Gastrocnemius medialis (tissue), 4 donors: ENCODE results near the gene TTLL9. TPM values are rescaled to one million over a fixed set of nuclear protein-coding genes. Genes with fewer than 3 reads are reported as not detected.

Source experiments
- ATAC-seq, 2 donors: fragments of 150-250 bp; one replicate each; pipeline ENCODE4 v1.9.1; 2016
- DNase-seq, 2 donors: peaks; one replicate each; pipeline ENCODE4 v3.0.0-alpha.2; 2019
- H3K27ac ChIP-seq, 4 donors: fragments of 200-600 bp; sonication (generic); 1 replicate in 1 of 4; 2 replicates in 3 of 4; pipeline ENCODE4 v1.5.1; 2016 to 2018; ENCODE audit warnings: mild to moderate bottlenecking in 2 of 4, moderate library complexity in 1 of 4
- H3K27me3 ChIP-seq, 3 donors: fragments of 200-600 bp; sonication (generic) in 2 of 3; 1 replicate in 1 of 3; 2 replicates in 2 of 3; pipeline versions ENCODE4 v1.5.1 to v1.6.0; 2016 to 2019; ENCODE audit warnings: mild to moderate bottlenecking in 1 of 3, moderate library complexity in 1 of 3
- H3K36me3 ChIP-seq, 2 donors: fragments of 200-600 bp; sonication (generic) in 1 of 2; one replicate each; pipeline ENCODE4 v1.5.1; 2017 to 2018
- H3K4me1 ChIP-seq, 2 donors: fragments of 200-600 bp; sonication (generic) in 1 of 2; one replicate each; pipeline ENCODE4 v1.5.1; 2016 to 2017; ENCODE audit warnings: mild to moderate bottlenecking in 2 of 2
- H3K4me3 ChIP-seq, 4 donors: fragments of 200-600 bp; sonication (generic) in 3 of 4; 1 replicate in 1 of 4; 2 replicates in 3 of 4; pipeline ENCODE4 v1.5.1; 2016 to 2019; ENCODE audit warnings: mild to moderate bottlenecking in 2 of 4
- H3K9me3 ChIP-seq, 3 donors: fragments of 200-600 bp; sonication (generic) in 2 of 3; 1 replicate in 1 of 3; 2 replicates in 2 of 3; pipeline ENCODE4 v1.5.1; 2016 to 2019
- CTCF ChIP-seq, 5 experiments: fragments of 450-650 bp in 3 of 5; fragments of 200-600 bp in 2 of 5; sonication (generic) in 2 of 5; IDR thresholded peaks in 4 of 5; conservative IDR thresholded peaks in 1 of 5; 1 replicate in 4 of 5; 2 replicates in 1 of 5; pipeline ENCODE4 v1.5.1; 2016 to 2019; ENCODE audit warnings: antibody characterized with exemption in 5 of 5, mild to moderate bottlenecking in 3 of 5, moderate library complexity in 3 of 5
- POLR2A ChIP-seq, 2 donors: fragments of 450-650 bp; IDR thresholded peaks; one replicate each; pipeline ENCODE4 v1.6.1; 2017; ENCODE audit warnings: antibody characterized with exemption in 2 of 2, mild to moderate bottlenecking in 2 of 2, moderate library complexity in 2 of 2
- in situ Hi-C, 4 donors: fragments of 200-750 bp; cut with MboI; loops; one replicate each; pipeline versions ENCODE4 v1.15.0 to v1.8.0; 2017; ENCODE audit warnings: low sequenced_read_pairs in 4 of 4
- intact Hi-C: fragments of 100-400 bp; cut with DNase I; formaldehyde crosslinking; loops from one replicate; pipeline ENCODE4 v1.15.1; 2023; ENCODE audit warnings: low total_unique reads
- total RNA-seq, 4 donors: library from RNA; depleted of rRNA; stranded (reverse); fragments of >200 nt; gene quantifications; one replicate each; pipeline versions ENCODE4 v1.1.0 to v1.2.3, GENCODE V29; 2016

Gene TTLL9
- total RNA-seq, 4 donors from 2014 or later = not detected

- no peak for DNase-seq
- H3K4me1 ChIP-seq = no peaks in the 10 kb centered on the region
- no peaks in the 10 kb centered on the region for H3K36me3 ChIP-seq
- TF ChIP-seq POLR2A (IDR thresholded peaks at IDR 0.05) = no peak
- TF ChIP-seq CTCF (IDR thresholded peaks at IDR 0.05 in 4 of 5, conservative IDR thresholded peaks at IDR 0.05 in 1 of 5) = no peak
- peaks cover 14 to 21% (median 20%) of the 10 kb centered on the region in 3 donors for H3K27me3 ChIP-seq
- no peaks in the 10 kb centered on the region for H3K9me3 ChIP-seq
- intact Hi-C loops = no loop called here
- no peak overlapping the region for H3K27ac ChIP-seq
- no peak for ATAC-seq
- in situ Hi-C loops = no loop called here
- no peak overlapping the region for H3K4me3 ChIP-seq
Observed at GRCh38 chr20:31963889-31964288, 93.5 kb downstream of the TTLL9 start.

GRCh38 chr20:31966991-31967655, 96.7 kb downstream of the TTLL9 start:
- no peaks in the 10 kb centered on the region for H3K36me3 ChIP-seq
- DNase-seq (no peak), ATAC-seq (no peak)
- H3K4me3 ChIP-seq = no peak overlapping the region
- TF ChIP-seq CTCF (IDR thresholded peaks at IDR 0.05 in 4 of 5, conservative IDR thresholded peaks at IDR 0.05 in 1 of 5) (no peak), POLR2A (IDR thresholded peaks at IDR 0.05) (no peak)
- in situ Hi-C loops = no loop called here
- intact Hi-C loops = no loop called here
- no peaks in the 10 kb centered on the region for H3K4me1 ChIP-seq
- H3K9me3 ChIP-seq = no peaks in the 10 kb centered on the region
- peaks cover 19 to 21% (median 20%) of the 10 kb centered on the region in 3 donors for H3K27me3 ChIP-seq
- H3K27ac ChIP-seq = no peak overlapping the region

- H3K4me1 ChIP-seq = no peaks in the 10 kb centered on the region
- no peaks in the 10 kb centered on the region for H3K36me3 ChIP-seq
- DNase-seq (no peak), ATAC-seq (no peak)
- intact Hi-C loops (no loop called here), in situ Hi-C loops (no loop called here)
- H3K9me3 ChIP-seq = no peaks in the 10 kb centered on the region
- no peak within 1 kb of the TSS for H3K4me3 ChIP-seq
- TF ChIP-seq POLR2A (IDR thresholded peaks at IDR 0.05) = no peak
- TF ChIP-seq CTCF (IDR thresholded peaks at IDR 0.05 in 4 of 5, conservative IDR thresholded peaks at IDR 0.05 in 1 of 5) = no peak
- no peak within 1 kb of the TSS for H3K27ac ChIP-seq
- H3K27me3 ChIP-seq = peaks cover 19 to 22% (median 21%) of the 10 kb centered on the region in 3 donors
Observed at GRCh38 chr20:31967830-31968249, 97.4 kb downstream of the TTLL9 start, which contains the start of gene XKR7. Gene XKR7, plus strand, starts transcription at chr20:31968151. Its CDS starts 25 bp downstream, at chr20:31968176.

GRCh38 chr20:31968291-31969126, 98.1 kb downstream of the TTLL9 start:
- no peak for TF ChIP-seq CTCF (IDR thresholded peaks at IDR 0.05 in 4 of 5, conservative IDR thresholded peaks at IDR 0.05 in 1 of 5)
- no peak for TF ChIP-seq POLR2A (IDR thresholded peaks at IDR 0.05)
- in situ Hi-C loops = no loop called here
- H3K27me3 ChIP-seq = peaks cover 19 to 22% (median 21%) of the 10 kb centered on the region in 3 donors

More at GRCh38 chr20:31968291-31969126, 98.1 kb downstream of the TTLL9 start:
- Histone ChIP-seq H3K9me3 (no peaks in the 10 kb centered on the region), H3K27ac (no peak overlapping the region), H3K4me3 (no peak overlapping the region), H3K36me3 (no peaks in the 10 kb centered on the region), H3K4me1 (no peaks in the 10 kb centered on the region)
- peak; percentile 50 to 60 for ATAC-seq
- intact Hi-C loops = no loop called here
- no peak for DNase-seq
